ENCODE results near the gene SCN1A. TPM values are rescaled to one million over a fixed set of nuclear protein-coding genes. Genes with fewer than 3 reads are reported as not detected.

The SCN1A gene
- total RNA-seq, 1 experiment from 2014 or later, result not detected

DNA sequence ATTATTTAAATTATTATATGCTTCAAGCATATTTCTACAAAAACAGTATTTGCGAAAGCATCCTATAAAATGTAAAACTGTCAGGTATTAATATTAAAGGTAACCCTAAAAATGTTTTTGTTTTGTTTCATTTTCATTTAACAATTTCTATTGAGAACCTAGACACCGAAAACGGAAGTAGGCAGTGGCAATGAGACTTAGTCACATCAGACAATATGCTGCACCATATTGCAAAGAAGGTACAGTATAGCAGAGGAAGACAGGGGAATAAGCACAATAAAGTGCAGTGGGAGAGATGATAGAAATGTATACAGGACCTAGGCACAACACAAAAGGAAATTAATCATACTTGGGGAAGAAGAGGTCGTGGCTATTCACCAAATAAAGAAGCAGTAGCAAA, 12.2 kb downstream of the SCN1A start:
- in situ Hi-C loops (cut with HindIII; ENCODE audit: low pct_unique_long_range_greater_than_20kb, low sequenced_read_pairs) (no loop called here), intact Hi-C loops (cut with micrococcal nuclease; ENCODE audit: unreplicated experiment) (no loop called here)
- no peaks in the 10 kb centered on the region for H3K9me3 ChIP-seq (ENCODE audit: control insufficient read depth, insufficient read depth, low read depth, low read length)
- POLR2A ChIA-PET, result no interaction called here
- CTCF ChIA-PET, result no interaction called here
- H3K4me1 ChIP-seq (ENCODE audit: control insufficient read depth, insufficient read depth, low read length), result no peaks in the 10 kb centered on the region
- DNase-seq (ENCODE audit: low read depth, low spot score), result no peak
- H3K4me3 ChIP-seq (ENCODE audit: low read depth in 2 of 2, low read length in 2 of 2), result no peak overlapping the region
- no peak for TF ChIP-seq TCF7L2 (IDR thresholded peaks at IDR 0.05; ENCODE audit: low read depth, low read length)
- TF ChIP-seq SIN3A (IDR thresholded peaks at IDR 0.05; ENCODE audit: borderline replicate concordance, insufficient read depth, low read depth, low read length), result no peak
- TF ChIP-seq, protein P1, sequence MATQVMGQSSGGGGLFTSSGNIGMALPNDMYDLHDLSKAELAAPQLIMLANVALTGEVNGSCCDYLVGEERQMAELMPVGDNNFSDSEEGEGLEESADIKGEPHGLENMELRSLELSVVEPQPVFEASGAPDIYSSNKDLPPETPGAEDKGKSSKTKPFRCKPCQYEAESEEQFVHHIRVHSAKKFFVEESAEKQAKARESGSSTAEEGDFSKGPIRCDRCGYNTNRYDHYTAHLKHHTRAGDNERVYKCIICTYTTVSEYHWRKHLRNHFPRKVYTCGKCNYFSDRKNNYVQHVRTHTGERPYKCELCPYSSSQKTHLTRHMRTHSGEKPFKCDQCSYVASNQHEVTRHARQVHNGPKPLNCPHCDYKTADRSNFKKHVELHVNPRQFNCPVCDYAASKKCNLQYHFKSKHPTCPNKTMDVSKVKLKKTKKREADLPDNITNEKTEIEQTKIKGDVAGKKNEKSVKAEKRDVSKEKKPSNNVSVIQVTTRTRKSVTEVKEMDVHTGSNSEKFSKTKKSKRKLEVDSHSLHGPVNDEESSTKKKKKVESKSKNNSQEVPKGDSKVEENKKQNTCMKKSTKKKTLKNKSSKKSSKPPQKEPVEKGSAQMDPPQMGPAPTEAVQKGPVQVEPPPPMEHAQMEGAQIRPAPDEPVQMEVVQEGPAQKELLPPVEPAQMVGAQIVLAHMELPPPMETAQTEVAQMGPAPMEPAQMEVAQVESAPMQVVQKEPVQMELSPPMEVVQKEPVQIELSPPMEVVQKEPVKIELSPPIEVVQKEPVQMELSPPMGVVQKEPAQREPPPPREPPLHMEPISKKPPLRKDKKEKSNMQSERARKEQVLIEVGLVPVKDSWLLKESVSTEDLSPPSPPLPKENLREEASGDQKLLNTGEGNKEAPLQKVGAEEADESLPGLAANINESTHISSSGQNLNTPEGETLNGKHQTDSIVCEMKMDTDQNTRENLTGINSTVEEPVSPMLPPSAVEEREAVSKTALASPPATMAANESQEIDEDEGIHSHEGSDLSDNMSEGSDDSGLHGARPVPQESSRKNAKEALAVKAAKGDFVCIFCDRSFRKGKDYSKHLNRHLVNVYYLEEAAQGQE (IDR thresholded peaks at IDR 0.05; ENCODE audit: insufficient read depth in 1 of 2, low read depth in 2 of 2, low read length in 1 of 2), result no peak
- TF ChIP-seq CTCF (IDR thresholded peaks at IDR 0.05), result no peak
- TF ChIP-seq POLR2AphosphoS5 (IDR thresholded peaks at IDR 0.05; ENCODE audit: low read depth, low read length), result no peak
- BruUV-seq (replicated peaks), result no TSS peak
- no peak overlapping the region for H3K27ac ChIP-seq (ENCODE audit: low read length)
- ATAC-seq, result no peak
- no peaks in the 10 kb centered on the region for H3K27me3 ChIP-seq (ENCODE audit: control insufficient read depth, insufficient read depth, low read length)
- H3K36me3 ChIP-seq (ENCODE audit: control insufficient read depth, insufficient read depth, low read length), result no peaks in the 10 kb centered on the region

DNA sequence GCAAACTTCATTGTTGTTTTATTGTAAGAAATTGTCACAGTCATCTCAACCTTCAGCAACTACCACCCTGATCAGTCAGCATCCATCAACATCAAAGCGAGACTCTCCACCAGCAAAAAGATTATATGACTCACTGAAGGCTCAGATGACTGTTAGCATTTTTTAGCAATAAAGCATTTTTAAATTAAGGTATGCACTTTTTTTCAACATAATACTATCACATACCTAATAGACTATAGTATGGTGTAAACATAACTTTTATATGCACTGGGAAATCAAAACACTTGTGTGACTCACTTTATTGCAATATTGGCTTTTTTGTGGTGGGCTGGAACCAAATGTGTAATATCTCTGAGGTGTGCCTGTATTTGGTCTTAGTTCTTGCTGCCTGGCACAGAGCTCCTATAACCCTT, 15.6 kb downstream of the SCN1A start:
- H3K4me1 ChIP-seq (ENCODE audit: control insufficient read depth, insufficient read depth, low read length), result no peaks in the 10 kb centered on the region
- TF ChIP-seq TCF7L2 (IDR thresholded peaks at IDR 0.05; ENCODE audit: low read depth, low read length), result no peak
- TF ChIP-seq SIN3A (IDR thresholded peaks at IDR 0.05; ENCODE audit: borderline replicate concordance, insufficient read depth, low read depth, low read length), result no peak
- TF ChIP-seq POLR2AphosphoS5 (IDR thresholded peaks at IDR 0.05; ENCODE audit: low read depth, low read length), result no peak
- TF ChIP-seq CTCF (IDR thresholded peaks at IDR 0.05), result no peak
- TF ChIP-seq, protein P1 (IDR thresholded peaks at IDR 0.05; ENCODE audit: insufficient read depth in 1 of 2, low read depth in 2 of 2, low read length in 1 of 2), result no peak
- in situ Hi-C loops (cut with HindIII; ENCODE audit: low pct_unique_long_range_greater_than_20kb, low sequenced_read_pairs), result no loop called here
- BruUV-seq (replicated peaks), result no TSS peak
- CTCF ChIA-PET, result no interaction called here
- H3K27me3 ChIP-seq (ENCODE audit: control insufficient read depth, insufficient read depth, low read length), result no peaks in the 10 kb centered on the region
- no peaks in the 10 kb centered on the region for H3K36me3 ChIP-seq (ENCODE audit: control insufficient read depth, insufficient read depth, low read length)
- ATAC-seq (no peak), DNase-seq (ENCODE audit: low read depth, low spot score) (no peak)
- no peak overlapping the region for H3K4me3 ChIP-seq (ENCODE audit: low read depth in 2 of 2, low read length in 2 of 2)
- POLR2A ChIA-PET, result no interaction called here
- intact Hi-C loops (cut with micrococcal nuclease; ENCODE audit: unreplicated experiment), result no loop called here
- no peaks in the 10 kb centered on the region for H3K9me3 ChIP-seq (ENCODE audit: control insufficient read depth, insufficient read depth, low read depth, low read length)
- no peak overlapping the region for H3K27ac ChIP-seq (ENCODE audit: low read length)
